ENCODE measurements around the gene VANGL2.

The VANGL2 gene

GRCh38 chr1:160404094-160404493, 3.7 kb downstream of the VANGL2 start:
- Histone ChIP-seq H2AFZ (ENCODE audit: low read depth) (no peak overlapping the region), H3K79me2 (ENCODE audit: insufficient read depth, low read depth) (no peaks in the 10 kb centered on the region), H3K36me3 (ENCODE audit: insufficient read depth) (no peaks in the 10 kb centered on the region), H3K4me3 (IDR thresholded peaks at IDR 0.05; ENCODE audit: insufficient read depth, low read depth, low read length) (no peak overlapping the region), H3K4me1 (ENCODE audit: low read depth, poor library complexity, severe bottlenecking) (no peaks in the 10 kb centered on the region), H3K27ac (no peak overlapping the region), H3K4me2 (no peak overlapping the region), H3K27me3 (ENCODE audit: insufficient read depth, low read depth) (no peaks in the 10 kb centered on the region), H4K20me1 (ENCODE audit: insufficient read depth) (no peaks in the 10 kb centered on the region), H3K9ac (no peak overlapping the region)
- TF ChIP-seq, protein P1, sequence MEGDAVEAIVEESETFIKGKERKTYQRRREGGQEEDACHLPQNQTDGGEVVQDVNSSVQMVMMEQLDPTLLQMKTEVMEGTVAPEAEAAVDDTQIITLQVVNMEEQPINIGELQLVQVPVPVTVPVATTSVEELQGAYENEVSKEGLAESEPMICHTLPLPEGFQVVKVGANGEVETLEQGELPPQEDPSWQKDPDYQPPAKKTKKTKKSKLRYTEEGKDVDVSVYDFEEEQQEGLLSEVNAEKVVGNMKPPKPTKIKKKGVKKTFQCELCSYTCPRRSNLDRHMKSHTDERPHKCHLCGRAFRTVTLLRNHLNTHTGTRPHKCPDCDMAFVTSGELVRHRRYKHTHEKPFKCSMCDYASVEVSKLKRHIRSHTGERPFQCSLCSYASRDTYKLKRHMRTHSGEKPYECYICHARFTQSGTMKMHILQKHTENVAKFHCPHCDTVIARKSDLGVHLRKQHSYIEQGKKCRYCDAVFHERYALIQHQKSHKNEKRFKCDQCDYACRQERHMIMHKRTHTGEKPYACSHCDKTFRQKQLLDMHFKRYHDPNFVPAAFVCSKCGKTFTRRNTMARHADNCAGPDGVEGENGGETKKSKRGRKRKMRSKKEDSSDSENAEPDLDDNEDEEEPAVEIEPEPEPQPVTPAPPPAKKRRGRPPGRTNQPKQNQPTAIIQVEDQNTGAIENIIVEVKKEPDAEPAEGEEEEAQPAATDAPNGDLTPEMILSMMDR (conservative IDR thresholded peaks at IDR 0.05; ENCODE audit: low read depth, low read length): no peak

DNA sequence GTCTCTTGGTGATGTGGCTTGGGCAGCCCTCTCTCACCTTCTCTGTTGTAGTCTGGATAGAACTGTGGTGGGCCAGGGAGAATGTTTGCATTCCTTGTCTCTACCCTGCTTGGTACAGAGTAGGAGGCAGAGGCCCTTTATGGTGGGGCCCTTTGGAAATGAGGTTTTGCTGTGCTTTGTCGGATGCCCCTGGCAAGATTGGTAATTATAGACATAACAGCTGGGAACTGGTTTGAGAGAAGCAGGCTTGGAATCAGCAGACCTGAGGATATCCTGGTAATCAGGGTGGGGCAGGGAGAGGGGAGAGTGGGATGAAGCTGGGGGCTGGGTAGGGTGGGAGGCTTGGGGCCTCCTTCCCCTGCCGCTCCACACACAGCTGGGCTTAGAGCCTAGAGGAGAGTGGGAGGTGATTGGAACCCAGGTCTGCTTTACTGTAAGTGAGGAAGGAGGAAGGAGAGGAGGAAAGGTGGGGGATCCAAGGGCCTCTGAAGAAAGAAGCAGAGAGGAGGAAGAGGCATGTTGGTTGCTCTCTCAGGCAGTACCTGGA, 5.0 kb downstream of the VANGL2 start:
- Histone ChIP-seq H3K4me3 (IDR thresholded peaks at IDR 0.05; ENCODE audit: insufficient read depth, low read depth, low read length) (no peak overlapping the region), H3K4me2 (no peak overlapping the region), H3K79me2 (ENCODE audit: insufficient read depth, low read depth) (no peaks in the 10 kb centered on the region), H3K4me1 (ENCODE audit: low read depth, poor library complexity, severe bottlenecking) (no peaks in the 10 kb centered on the region), H3K9ac (no peak overlapping the region), H3K27me3 (ENCODE audit: insufficient read depth, low read depth) (no peaks in the 10 kb centered on the region), H3K27ac (no peak overlapping the region), H4K20me1 (ENCODE audit: insufficient read depth) (no peaks in the 10 kb centered on the region), H3K36me3 (ENCODE audit: insufficient read depth) (no peaks in the 10 kb centered on the region), H2AFZ (ENCODE audit: low read depth) (no peak overlapping the region)
- TF ChIP-seq, protein P1 (conservative IDR thresholded peaks at IDR 0.05; ENCODE audit: low read depth, low read length): no peak

- H3K9ac ChIP-seq: no peak overlapping the region
- no peaks in the 10 kb centered on the region for H4K20me1 ChIP-seq (ENCODE audit: insufficient read depth)
- H3K4me2 ChIP-seq: no peak overlapping the region
- H3K27me3 ChIP-seq (ENCODE audit: insufficient read depth, low read depth): no peaks in the 10 kb centered on the region
- H3K36me3 ChIP-seq (ENCODE audit: insufficient read depth): no peaks in the 10 kb centered on the region
- H3K4me3 ChIP-seq (IDR thresholded peaks at IDR 0.05; ENCODE audit: insufficient read depth, low read depth, low read length): no peak overlapping the region
- H2AFZ ChIP-seq (ENCODE audit: low read depth): no peak overlapping the region
- no peak overlapping the region for H3K27ac ChIP-seq
- TF ChIP-seq, protein P1 (conservative IDR thresholded peaks at IDR 0.05; ENCODE audit: low read depth, low read length): no peak
- H3K79me2 ChIP-seq (ENCODE audit: insufficient read depth, low read depth): no peaks in the 10 kb centered on the region
- no peaks in the 10 kb centered on the region for H3K4me1 ChIP-seq (ENCODE audit: low read depth, poor library complexity, severe bottlenecking)
Measured at GRCh38 chr1:160406131-160406968, 6.0 kb downstream of the VANGL2 start.

GRCh38 chr1:160407839-160408801, 7.8 kb downstream of the VANGL2 start:
- Histone ChIP-seq H4K20me1 (ENCODE audit: insufficient read depth) (no peaks in the 10 kb centered on the region), H3K4me3 (IDR thresholded peaks at IDR 0.05; ENCODE audit: insufficient read depth, low read depth, low read length) (no peak overlapping the region), H3K4me2 (no peak overlapping the region), H3K9ac (no peak overlapping the region), H3K4me1 (ENCODE audit: low read depth, poor library complexity, severe bottlenecking) (no peaks in the 10 kb centered on the region), H3K36me3 (ENCODE audit: insufficient read depth) (no peaks in the 10 kb centered on the region), H3K27me3 (ENCODE audit: insufficient read depth, low read depth) (no peaks in the 10 kb centered on the region), H3K79me2 (ENCODE audit: insufficient read depth, low read depth) (no peaks in the 10 kb centered on the region), H2AFZ (ENCODE audit: low read depth) (no peak overlapping the region), H3K27ac (no peak overlapping the region)
- TF ChIP-seq, protein P1 (conservative IDR thresholded peaks at IDR 0.05; ENCODE audit: low read depth, low read length): no peak

Measured in KMS-11 (cell line).